ENCODE data around the gene FOXP1. TPM values are rescaled to one million over a fixed set of nuclear protein-coding genes. Genes with fewer than 3 reads are reported as not detected.

FOXP1 gene
- total RNA-seq, 1 donor: 55.7 TPM

GRCh38 chr3:71356265-71356664, 227.3 kb downstream of the FOXP1 start:
- DNase-seq (ENCODE audit: low read depth): no peak

GRCh38 chr3:71355862-71356261, 227.7 kb downstream of the FOXP1 start:
- DNase-seq (ENCODE audit: low read depth): no peak
- no peak for TF ChIP-seq CTCF (IDR thresholded peaks at IDR 0.05; ENCODE audit: insufficient read depth, low read depth, low read length)
- H3K4me3 ChIP-seq (ENCODE audit: low read depth, low read length): no peak overlapping the region

More at GRCh38 chr3:71356265-71356664, 227.3 kb downstream of the FOXP1 start:
- H3K4me3 ChIP-seq (ENCODE audit: low read depth, low read length): no peak overlapping the region
- no peak for TF ChIP-seq CTCF (IDR thresholded peaks at IDR 0.05; ENCODE audit: insufficient read depth, low read depth, low read length)

GRCh38 chr3:71355037-71355436, 228.5 kb downstream of the FOXP1 start:
- H3K4me3 ChIP-seq (ENCODE audit: low read depth, low read length): no peak overlapping the region
- DNase-seq (ENCODE audit: low read depth): no peak
- TF ChIP-seq CTCF (IDR thresholded peaks at IDR 0.05; ENCODE audit: insufficient read depth, low read depth, low read length): no peak

- H3K4me3 ChIP-seq (ENCODE audit: low read depth, low read length): no peak overlapping the region
- DNase-seq (ENCODE audit: low read depth): no peak
- no peak for TF ChIP-seq CTCF (IDR thresholded peaks at IDR 0.05; ENCODE audit: insufficient read depth, low read depth, low read length)
Observed at GRCh38 chr3:71351403-71352149, 232.0 kb downstream of the FOXP1 start.

- H3K4me3 ChIP-seq (ENCODE audit: low read depth, low read length): no peak overlapping the region
- no peak for TF ChIP-seq CTCF (IDR thresholded peaks at IDR 0.05; ENCODE audit: insufficient read depth, low read depth, low read length)
- no peak for DNase-seq (ENCODE audit: low read depth)
Observed at GRCh38 chr3:71350998-71351397, 232.5 kb downstream of the FOXP1 start.

- TF ChIP-seq CTCF (IDR thresholded peaks at IDR 0.05; ENCODE audit: insufficient read depth, low read depth, low read length): no peak
- DNase-seq (ENCODE audit: low read depth): no peak
- H3K4me3 ChIP-seq (ENCODE audit: low read depth, low read length): no peak overlapping the region
Observed at GRCh38 chr3:71348831-71349230, 234.7 kb downstream of the FOXP1 start.
